NCI-H2196 (cell line): ENCODE results near the gene TANGO6.

Experiments
- DNase-seq: peaks from one replicate; lab custom pipeline; 2025; ENCODE audit not compliant: unreplicated experiment; lab: John Stamatoyannopoulos, UW

TANGO6 gene

GRCh38 chr16:69088684-69089083 lies 245.4 kb downstream of the TANGO6 start:
- DNase-seq: no peak

GRCh38 chr16:69089091-69089910 lies 246.0 kb downstream of the TANGO6 start:
- peak; percentile 49 for DNase-seq

- DNase-seq: peak; percentile 9
These were observed 250.6 kb downstream of the TANGO6 start for GRCh38 chr16:69093974-69094373.

- DNase-seq: no peak
These were observed 251.2 kb downstream of the TANGO6 start for GRCh38 chr16:69094501-69094900.

- DNase-seq: peak; percentile 39
These were observed 251.9 kb downstream of the TANGO6 start for GRCh38 chr16:69095193-69095592.

- peak; percentile 57 for DNase-seq
These were observed 256.9 kb downstream of the TANGO6 start for GRCh38 chr16:69100071-69100691.

GRCh38 chr16:69105501-69106361 lies 262.4 kb downstream of the TANGO6 start, which contains the start of gene HAS3:
Gene HAS3 (plus strand): TSS chr16:69105653. CDS start chr16:69109396, 3,743 bp downstream.
- DNase-seq: peak; percentile 52

- no peak for DNase-seq
These were observed 263.4 kb downstream of the TANGO6 start for GRCh38 chr16:69106491-69107315.

GRCh38 chr16:69107316-69107962 lies 264.1 kb downstream of the TANGO6 start:
- DNase-seq: no peak

- no peak for DNase-seq
These were observed 265.0 kb downstream of the TANGO6 start for GRCh38 chr16:69108064-69108904.

GRCh38 chr16:69108905-69109252 lies 265.5 kb downstream of the TANGO6 start:
- DNase-seq: no peak

- DNase-seq: no peak
These were observed 266.3 kb downstream of the TANGO6 start for GRCh38 chr16:69109486-69110270.

- DNase-seq: no peak
These were observed 267.1 kb downstream of the TANGO6 start for GRCh38 chr16:69110406-69110805.

GRCh38 chr16:69111216-69111875 lies 268.0 kb downstream of the TANGO6 start:
- no peak for DNase-seq

- no peak for DNase-seq
These were observed 268.5 kb downstream of the TANGO6 start for GRCh38 chr16:69111876-69112230.

GRCh38 chr16:69112285-69113129 lies 269.2 kb downstream of the TANGO6 start:
- peak; percentile 11 for DNase-seq

GRCh38 chr16:69113216-69113615 lies 269.9 kb downstream of the TANGO6 start:
- no peak for DNase-seq
